ENCODE data around the gene INIP.

DNA sequence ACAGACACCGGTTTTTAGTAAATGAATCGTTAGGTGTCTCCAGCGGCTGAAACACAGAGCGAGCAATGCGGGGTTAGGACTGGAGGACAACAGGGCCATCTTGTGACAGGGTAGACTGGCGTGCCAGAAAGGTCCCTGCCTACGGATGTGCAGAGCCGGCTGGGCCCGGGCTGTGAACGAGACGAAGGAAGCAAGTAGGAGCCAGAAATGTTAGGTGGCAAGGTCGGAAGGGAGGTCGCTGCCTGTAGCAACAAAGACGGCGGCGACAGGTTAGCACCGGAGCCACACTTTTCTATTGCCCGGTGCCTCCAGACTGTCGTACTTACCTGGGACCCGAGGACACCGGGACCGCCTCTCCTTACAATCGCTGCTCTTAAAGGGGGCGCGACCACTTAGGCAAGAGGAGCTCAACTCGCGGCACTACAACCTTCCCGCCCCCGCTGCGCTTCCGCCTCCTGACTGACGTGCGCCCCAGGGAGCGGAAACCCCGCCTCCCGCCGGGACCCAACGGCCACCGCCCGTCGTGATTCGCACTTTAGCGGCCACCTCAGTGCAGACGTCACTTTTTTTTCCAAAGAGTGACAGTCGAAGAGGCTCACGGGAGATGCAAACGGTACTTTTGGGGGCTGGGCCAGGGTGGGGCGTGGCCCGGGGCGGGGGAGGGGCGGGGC lies at the start of gene INIP:
- TF ChIP-seq, protein P1, sequence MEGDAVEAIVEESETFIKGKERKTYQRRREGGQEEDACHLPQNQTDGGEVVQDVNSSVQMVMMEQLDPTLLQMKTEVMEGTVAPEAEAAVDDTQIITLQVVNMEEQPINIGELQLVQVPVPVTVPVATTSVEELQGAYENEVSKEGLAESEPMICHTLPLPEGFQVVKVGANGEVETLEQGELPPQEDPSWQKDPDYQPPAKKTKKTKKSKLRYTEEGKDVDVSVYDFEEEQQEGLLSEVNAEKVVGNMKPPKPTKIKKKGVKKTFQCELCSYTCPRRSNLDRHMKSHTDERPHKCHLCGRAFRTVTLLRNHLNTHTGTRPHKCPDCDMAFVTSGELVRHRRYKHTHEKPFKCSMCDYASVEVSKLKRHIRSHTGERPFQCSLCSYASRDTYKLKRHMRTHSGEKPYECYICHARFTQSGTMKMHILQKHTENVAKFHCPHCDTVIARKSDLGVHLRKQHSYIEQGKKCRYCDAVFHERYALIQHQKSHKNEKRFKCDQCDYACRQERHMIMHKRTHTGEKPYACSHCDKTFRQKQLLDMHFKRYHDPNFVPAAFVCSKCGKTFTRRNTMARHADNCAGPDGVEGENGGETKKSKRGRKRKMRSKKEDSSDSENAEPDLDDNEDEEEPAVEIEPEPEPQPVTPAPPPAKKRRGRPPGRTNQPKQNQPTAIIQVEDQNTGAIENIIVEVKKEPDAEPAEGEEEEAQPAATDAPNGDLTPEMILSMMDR (IDR thresholded peaks at IDR 0.05; ENCODE audit: low read depth, low read length, poor library complexity, severe bottlenecking), result peak; percentile 48
- TF ChIP-seq EZH2phosphoT487 (IDR thresholded peaks at IDR 0.05; ENCODE audit: borderline replicate concordance, low read length), result no peak

All from DOHH2 (cell line).